ENCODE data around the gene BHLHA9.

DNA sequence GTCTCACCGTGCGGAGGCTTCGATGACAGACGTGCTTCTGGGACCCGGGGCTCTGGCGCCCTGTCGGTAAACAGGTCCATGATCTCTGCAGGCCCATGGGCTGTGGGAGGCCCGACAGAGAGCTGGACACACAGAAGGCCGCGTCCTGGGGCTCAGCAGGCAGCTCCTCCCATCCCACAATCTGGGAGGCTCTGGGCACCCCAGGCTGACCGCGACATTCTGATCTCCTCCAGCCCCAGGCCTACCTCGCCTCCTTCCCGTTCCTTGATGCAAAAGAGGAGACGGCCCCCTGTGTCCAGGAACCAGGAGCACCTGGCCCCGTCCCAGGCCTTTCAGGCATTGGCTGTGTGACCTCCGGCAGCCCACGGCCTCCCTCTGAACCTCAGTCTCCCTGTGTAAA, 32.5 kb downstream of the BHLHA9 start:
- TF ChIP-seq POLR2A (IDR thresholded peaks at IDR 0.05), result no peak
- TF ChIP-seq, protein P1, sequence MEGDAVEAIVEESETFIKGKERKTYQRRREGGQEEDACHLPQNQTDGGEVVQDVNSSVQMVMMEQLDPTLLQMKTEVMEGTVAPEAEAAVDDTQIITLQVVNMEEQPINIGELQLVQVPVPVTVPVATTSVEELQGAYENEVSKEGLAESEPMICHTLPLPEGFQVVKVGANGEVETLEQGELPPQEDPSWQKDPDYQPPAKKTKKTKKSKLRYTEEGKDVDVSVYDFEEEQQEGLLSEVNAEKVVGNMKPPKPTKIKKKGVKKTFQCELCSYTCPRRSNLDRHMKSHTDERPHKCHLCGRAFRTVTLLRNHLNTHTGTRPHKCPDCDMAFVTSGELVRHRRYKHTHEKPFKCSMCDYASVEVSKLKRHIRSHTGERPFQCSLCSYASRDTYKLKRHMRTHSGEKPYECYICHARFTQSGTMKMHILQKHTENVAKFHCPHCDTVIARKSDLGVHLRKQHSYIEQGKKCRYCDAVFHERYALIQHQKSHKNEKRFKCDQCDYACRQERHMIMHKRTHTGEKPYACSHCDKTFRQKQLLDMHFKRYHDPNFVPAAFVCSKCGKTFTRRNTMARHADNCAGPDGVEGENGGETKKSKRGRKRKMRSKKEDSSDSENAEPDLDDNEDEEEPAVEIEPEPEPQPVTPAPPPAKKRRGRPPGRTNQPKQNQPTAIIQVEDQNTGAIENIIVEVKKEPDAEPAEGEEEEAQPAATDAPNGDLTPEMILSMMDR (IDR thresholded peaks at IDR 0.05), result no peak
